ENCODE data around the gene TRIM50. TPM values are rescaled to one million over a fixed set of nuclear protein-coding genes. Genes with fewer than 3 reads are reported as not detected.
"Not testable (repeated sequence)": the region's sequence is repeated elsewhere in the genome, so short reads cannot be mapped to it uniquely, and the experiment has no call there.

Gene TRIM50
- total RNA-seq: not detected

DNA sequence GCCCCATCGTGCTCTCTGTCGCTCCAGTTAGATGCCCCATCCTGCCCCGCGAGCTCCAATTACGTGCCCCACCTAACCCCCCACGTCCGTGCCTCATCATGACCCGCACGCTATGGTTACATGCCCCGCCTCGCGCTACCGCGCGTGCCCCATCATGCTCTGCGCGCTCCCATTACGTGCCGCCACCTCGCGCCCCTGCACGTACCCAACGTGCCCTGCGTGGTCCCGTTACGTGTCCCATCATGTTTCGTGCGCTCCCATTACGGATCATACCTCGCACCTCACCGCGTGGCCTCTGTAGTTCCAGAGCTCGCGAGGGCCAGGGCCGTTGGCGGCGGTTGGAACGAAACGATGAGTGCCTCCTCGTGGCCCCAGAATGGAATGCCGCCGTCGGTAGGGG is at the start of gene TRIM50, which contains the start of gene FKBP6:
TRIM50 (minus strand) TSS at position 161 of the 400 bp plus-strand sequence. CDS start 3,295 bp downstream, outside the sequence.
FKBP6 (plus strand) TSS at position 240 of the 400 bp plus-strand sequence. CDS start 268 bp downstream, outside the sequence.
- DNase-seq (ENCODE audit: low spot score): not testable (repeated sequence)

DNA sequence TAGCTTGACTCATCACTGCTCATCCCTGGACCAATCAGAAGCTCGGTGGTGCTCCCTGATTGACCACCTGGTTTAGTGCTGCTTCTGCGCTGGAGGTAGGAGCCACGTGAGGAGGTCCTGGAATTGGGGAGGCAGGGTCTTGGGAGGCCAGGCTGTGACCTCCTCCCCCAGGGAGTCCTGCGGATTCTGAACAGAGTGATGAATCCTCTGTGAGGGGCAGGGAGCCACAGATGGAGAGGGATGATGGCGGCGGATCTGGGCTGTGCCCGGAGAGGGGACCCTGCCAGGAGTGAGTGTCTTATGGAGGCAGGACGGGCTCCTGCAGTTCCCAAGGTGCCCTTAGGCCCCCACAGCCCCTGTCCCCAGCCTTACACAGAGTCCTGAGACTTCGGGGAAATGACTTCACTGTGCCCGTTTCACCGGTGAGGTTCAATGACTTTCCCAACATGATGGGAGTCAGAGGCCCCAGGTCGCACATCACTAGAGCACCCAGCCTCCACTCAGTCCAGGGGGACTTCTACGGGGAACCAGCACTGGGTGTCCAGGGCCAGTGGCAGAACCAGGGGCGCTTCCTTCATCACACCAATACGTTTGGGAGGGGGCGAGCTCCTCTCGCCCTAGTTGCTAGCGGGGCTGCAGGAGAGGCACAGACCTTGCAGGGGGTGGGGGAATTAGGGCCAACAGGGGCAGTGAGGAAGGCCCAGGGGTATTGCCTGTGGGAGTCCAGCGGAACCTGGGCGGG is 49.0 kb upstream of the TRIM50 start:
- DNase-seq (ENCODE audit: low spot score): no peak

DNA sequence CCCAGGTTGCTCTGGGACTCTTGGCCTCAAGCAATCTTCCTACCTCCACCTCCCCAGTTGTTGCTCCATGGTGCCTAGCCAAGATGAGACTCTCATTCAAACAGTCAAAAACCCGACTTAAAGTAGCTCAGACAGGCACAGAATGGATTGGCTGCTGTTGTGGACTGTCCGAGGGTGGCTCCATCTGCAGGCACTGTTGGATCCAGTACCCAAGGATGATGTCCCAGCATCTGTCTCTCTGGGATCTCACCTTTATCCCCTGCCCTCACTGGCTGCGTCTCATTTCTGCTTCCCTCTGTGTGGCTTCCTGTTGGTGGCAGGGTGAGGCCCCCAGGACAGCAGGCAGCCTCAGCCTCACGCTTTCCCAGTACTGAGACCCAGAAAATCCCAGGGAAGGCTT is 48.4 kb upstream of the TRIM50 start:
- DNase-seq (ENCODE audit: low spot score): not testable (repeated sequence)

DNA sequence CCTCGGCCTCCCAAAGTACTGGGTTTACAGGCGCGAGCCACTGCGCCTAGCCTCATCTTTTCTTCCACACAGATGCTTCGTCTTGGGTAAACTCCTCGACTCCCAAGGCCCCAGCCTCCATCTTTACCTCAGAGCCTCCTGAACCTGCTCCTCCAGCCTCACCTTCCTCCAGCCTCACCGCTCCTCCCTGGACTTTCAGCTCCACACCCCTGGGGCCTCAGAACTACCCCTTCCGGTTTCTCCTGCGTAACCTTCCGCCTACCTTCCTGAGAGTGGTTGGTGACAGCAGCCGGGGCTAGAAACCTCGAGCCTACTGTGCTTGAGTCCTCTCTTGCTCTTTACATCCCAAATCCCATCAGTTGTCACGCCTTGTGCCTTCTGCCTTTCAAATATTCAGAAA is 45.9 kb upstream of the TRIM50 start:
- no peak for DNase-seq (ENCODE audit: low spot score)

DNA sequence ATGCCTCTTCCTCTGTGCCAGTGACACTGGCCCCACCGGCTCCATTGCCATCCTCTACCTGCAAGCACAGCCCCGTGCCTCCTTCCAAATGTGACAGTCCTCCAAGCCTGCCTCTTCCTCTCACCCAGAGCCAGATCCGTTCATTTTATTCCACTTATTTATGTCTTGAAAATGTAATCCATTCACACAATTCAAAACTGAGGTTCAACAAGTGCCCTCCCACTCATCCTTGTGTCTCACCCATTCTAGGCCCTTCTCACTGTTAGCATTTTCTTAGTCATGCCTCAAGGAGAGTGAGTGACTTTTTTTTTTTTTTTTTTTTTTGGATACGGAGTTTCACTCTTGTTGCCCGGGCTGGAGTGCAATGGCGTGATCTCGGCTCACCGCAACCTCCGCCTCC is 41.7 kb upstream of the TRIM50 start:
- no peak for DNase-seq (ENCODE audit: low spot score)

DNA sequence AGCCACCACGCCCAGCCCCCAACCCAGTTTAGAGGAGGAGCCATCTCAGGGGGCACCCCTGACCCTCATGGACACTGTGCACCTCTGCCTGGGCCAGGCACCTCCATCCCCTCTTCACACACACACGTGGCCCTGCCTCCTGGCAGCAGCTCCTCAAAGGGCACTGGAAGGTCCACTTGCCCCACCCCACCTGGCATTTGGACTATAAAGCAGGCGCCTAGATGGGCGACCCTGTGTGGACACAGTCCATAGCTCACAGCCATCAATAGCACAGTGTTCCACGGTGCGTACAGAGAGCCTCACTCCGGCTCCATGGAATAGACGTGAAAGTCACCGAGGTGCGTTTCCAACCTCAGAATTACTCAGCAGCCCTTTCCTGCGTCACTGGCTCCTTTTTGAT is 41.1 kb upstream of the TRIM50 start:
- no peak for DNase-seq (ENCODE audit: low spot score)

DNA sequence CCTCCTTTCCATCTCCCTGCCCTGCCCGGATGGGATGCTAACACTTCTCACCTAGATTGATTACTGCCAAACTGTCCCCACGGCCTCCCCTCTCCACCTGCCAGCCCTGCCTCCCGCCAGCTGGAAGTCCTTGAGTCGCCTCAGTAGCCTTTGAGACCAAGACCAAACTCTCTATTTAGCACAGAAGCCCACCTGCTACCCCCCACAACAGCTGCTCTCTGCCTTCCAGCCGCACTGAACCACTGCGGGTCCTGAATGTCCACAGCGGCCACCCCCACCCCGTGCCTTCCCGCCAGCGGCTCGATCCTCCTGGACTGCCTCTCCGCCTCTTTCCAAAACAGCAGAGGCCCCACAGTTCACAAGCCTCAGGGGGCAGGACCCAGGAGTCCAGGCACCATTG is 39.1 kb upstream of the TRIM50 start:
- DNase-seq (ENCODE audit: low spot score): no peak

DNA sequence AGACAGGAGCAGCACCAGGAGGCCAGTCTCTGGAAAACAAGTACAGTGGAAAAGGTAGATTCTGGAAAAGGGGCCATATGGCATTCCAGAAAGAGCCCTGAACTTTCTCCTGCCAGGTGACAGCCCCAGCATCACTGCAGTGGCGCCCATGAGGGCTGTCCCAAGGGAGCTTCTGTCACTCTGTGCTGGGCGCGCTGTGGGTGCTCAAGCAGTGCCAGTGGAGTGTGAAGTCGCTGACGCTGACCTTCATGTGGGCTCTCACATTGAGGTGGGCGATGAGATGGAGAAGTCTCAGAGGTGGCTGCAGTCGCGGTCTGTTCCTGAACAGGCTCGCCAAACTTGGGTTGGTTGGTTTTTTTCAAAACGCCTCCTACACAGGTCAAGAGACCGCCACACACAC is 38.2 kb upstream of the TRIM50 start:
- no peak for DNase-seq (ENCODE audit: low spot score)

DNA sequence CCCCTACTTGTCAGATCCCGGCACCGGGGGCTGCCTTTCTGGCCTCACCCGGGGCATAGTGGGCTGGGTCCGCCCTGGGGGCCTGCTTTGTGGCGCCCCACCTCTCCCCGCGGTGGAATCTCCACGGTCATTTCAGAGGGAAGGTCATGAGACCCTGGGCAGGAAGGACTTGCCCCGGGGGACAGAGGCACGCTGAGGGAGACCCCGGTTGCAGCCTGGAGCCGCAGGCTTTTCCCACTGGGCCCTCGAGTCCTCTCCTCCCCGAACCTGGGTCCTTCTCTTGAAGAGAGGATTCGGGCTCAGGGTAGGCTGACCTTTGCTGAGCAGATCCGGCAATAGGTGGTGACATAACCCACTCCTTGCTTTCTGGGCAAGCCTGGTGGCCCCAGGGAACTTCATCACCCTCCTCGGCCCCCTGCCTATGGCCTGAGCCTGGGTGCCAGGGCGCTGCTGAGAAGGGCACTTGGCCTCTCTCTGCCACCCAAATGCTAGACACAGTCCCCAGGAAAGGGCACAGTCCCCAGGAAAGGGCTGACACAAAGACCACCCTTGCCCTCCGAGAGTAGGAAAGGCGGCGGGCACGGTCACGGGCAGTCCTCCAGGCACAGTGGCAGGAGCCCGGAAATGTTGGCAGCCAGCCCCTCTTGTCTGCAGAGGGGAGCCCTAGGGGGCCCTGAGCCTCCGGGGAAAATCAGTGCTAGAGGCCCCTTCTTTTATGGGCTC is 36.3 kb upstream of the TRIM50 start:
- DNase-seq (ENCODE audit: low spot score): no peak

DNA sequence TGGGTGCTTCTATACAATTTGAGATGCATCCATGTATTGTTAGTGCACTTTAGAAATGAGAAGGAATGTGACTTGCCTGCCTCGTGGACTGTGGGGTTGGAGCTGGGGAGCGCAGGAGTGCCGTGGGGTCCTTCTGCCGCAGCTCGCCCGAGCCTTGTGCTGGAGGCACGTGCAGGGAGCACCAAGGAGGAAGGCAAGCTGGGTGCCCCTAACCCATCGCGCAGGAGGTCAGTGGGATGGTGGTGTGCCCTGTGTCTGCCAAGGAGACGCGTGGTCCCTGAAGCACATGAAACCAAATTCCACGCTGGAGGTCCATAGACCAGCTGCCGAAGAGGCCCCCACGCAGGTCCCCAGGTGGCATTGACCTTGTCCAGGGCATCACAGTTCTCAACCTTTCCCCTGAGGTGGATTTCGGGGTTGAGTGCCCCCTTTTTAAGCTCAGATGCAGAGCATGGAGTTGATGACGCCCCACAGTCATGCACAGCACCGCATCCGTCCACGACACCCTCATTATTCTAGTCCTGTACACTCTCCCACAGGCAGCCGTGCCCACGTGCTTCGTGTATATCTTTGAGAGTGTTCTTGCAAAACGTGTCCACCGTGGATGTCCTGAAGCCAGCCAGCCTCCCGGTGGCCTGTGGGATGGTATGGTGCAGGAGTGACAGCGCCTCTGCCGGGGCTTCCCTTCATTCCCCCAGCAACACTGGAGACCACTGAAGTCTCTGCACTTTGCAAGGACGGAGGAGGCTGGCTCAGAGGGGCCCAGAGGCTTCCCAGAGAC is 35.5 kb upstream of the TRIM50 start:
- DNase-seq (ENCODE audit: low spot score): no peak

DNA sequence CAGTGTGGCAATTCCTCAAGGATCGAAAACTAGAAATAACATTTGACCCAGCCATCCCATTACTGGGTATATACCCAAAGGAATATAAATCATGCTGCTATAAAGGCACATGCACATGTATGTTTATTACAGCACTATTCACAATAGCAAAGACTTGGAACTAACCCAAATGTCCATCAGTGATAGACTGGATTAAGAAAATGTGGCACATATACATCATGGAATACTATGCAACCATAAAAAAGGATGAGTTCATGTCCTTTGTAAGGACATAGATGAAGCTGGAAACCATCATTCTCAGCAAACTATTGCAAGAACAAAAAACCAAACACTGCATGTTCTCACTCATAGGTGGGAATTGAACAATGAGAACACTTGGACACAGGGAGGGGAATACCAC is 32.7 kb upstream of the TRIM50 start:
- not testable (repeated sequence) for DNase-seq (ENCODE audit: low spot score)

DNA sequence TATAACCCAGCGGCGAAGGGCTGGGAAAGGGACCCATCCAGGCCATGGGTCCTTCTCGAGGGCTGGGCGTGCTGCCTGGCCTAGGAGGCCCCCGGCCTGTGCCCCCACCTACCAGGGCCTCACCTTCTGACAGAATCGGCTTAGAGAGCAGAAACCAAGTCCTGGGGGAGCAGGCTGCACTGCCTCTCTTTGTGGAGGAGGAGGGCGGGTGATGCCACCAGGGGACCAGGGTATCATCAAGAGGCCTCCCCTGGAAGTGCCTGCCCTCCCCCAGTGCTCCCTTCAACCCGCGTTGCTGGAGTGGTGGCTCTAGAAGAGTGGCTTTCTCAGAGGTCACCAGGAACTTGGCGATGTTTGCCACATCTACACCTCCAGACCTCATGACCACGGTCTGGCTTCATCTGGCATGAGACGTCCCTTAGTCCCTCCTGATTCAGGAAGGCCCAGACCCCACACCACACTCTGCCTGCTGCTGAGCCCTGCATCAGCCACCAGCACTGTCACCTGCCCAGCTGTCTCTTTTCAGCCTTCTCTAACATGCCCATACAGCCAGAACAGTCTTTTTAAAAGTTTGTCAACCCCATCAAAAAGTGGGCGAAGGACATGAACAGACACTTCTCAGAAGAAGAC is 32.0 kb upstream of the TRIM50 start:
- no peak for DNase-seq (ENCODE audit: low spot score)

DNA sequence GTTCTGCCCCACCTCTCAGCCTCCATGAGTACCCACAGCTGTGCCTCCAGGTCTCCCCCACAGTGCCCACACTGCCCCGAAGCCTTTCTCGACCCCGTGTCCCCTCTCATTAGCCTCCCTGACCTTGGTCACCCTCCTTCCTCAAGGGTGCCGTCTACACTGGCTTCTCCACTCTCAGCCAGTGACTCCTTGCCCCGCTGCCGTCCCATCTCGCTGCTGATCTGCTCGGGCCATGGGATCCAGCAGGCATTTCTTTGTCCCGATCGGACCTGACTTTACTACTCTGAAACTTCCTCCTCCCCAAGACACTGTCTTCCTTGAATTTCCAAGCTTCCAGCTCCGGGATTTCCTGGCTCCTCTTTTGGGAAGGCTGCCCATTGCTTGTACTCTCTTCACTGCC is 31.4 kb upstream of the TRIM50 start:
- DNase-seq (ENCODE audit: low spot score): no peak

DNA sequence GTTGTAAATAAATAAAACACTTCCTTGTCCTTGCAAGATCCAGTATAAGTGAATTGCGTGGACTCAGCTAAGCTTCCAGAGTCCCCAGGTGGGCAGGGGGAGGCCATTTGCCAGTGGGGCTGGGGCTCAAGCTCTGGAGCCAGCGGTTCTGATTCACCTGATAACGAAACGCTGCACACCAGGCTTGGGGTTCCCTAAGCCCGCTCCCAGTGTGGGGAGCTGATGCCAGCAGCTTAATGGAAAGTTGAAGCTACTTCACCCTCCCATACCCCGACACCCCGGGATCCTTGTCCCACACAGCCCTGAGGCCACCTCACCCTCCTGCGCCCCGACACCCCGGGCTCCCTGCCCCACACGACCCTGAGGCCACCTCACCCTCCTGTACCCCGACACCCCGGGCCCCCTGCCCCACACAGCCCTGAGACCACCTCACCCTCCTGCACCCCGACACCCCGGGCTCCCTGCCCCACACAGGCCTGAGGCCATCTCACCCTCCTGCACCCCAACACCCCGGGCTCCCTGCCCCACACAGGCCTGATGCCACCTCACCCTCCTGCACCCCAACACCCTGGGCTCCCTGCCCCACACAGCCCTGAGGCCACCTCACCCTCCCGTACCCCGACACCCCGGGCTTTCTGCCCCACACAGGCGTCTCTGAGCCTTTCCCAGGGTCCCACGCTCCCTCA is 30.9 kb upstream of the TRIM50 start:
- DNase-seq (ENCODE audit: low spot score): no peak

DNA sequence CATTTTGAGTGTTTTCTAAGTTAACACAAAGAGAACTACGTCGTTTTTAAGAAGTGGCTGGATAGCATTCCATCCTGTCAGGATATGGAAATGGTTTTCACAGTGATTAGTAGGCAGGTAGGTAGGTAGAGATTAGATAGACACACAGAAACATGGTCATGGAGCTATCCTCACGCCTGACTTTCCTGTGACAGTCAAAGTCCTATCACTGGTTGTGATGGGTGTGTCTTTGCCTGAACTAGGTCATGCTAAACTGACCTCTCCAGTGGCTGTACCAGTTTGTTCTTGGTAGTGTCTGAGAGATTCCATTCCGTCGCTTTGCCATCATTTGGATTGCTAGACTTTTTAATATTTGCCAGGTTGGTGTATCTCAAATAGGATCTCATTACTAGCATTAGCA is 28.3 kb upstream of the TRIM50 start:
- DNase-seq (ENCODE audit: low spot score): no peak

DNA sequence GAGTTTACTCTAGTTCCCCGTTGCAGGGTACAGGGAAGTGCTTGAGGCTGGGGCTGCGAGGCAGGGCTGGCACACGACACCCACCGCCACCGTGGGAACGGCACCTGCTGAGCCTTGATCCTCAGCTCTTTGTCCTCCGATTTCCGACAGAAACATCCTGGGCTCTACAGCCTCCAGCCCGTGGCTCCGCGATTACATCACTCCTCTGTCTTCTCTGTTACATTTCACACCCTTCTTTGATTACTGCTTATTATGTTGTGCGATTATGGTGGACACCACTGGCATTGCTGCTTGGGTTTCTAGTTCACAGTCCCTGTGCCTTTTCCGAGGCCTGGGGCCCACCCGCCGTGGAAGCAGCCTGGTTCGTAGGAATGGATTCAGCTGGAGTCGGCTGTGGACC is 26.9 kb upstream of the TRIM50 start:
- no peak for DNase-seq (ENCODE audit: low spot score)

DNA sequence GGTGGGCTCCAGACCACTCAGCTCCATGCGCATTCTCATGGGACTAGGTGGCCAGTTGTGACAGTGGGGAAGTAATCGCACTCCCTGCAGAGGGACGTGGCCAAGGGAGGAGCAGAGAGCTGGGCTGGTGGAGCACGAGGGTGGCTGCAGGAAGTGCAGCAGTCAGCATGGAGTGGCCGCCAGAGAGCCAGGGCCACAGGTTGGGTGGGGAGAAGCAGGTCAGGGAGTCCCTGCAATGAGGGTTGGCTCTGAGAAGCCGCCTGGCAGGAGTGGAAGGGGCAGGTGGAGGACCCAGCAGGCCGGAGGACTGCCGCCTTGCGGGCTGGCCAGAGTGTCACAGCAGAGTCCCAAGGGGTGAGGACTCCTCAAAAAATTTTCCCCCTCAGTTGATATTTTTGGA is 26.3 kb upstream of the TRIM50 start:
- no peak for DNase-seq (ENCODE audit: low spot score)

DNA sequence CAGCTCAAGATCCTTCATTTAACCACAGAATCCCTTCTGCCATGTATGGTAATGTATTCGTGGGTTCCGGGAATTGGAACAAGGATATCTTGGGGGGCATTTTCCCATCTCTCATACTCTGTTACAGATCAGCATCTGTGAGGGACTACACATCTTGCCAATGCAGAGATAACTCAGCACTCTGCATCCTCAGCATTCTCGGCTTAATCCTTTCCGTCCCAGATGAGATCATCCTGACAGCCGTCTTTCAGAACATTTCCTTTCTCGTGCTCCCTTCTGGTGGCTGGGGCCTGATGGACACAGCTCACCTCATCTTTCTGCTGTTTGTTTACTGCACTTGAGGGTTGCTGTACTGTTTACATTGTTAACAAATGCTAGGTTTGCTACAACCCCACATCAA is 25.4 kb upstream of the TRIM50 start:
- no peak for DNase-seq (ENCODE audit: low spot score)

DNA sequence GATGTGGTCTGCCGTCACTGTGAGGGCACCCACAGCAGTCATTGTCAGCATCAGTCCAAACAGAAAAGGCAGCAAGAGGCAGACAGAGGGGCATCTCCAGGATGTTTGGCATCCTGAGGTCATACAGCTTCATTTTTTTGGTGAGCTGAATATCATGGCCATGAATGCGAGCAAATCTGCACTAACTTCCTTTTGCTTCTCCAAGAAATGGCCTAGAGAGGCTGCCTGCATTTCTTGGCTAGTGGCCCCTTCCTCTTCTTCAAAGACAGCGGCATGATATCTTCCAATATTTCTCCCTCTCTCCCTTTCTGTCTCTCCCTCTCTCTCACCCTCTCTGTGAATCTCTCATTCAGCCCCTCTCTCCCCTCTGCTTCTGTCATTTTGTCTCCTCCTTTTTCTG is 24.9 kb upstream of the TRIM50 start:
- DNase-seq (ENCODE audit: low spot score): no peak

DNA sequence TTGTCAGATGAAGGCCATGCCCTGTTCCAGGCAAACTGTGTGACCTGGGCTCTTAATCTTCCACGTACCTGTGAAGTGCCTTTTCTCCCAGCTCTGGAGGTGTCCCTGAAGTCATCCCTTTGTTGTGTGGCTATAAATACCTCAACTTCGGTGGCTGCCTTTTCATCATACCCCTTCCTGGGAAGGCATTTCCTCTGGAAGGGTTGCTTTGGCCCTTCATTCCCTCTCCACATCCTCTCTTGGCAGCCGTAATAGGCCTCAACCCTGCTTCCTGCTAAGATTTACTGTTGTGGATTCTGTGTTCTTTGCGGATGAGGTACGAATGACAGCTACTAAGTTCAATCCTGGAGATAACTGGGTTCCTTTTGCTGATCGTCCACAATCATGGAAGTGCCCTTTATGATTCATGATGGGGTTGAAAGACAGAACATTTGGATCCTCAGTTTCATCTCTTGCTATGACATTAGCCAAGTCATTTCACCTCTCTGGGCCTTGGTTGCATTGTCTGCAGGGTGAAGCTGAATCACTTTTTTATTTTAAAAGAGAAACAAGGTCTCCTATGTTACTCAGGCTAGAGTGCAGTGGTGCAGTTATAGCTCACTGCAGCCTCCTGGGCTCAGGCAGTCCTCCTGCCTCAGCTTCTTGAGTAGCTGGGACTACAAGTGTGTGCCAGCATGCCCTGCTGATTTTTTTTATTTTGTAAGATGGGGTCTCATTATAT is 23.7 kb upstream of the TRIM50 start:
- no peak for DNase-seq (ENCODE audit: low spot score)

Measured in ureter (tissue), 1 donor.